Esophagus squamous epithelium (tissue), 4 donors: ENCODE results near the gene THEM4.
"Not testable (repeated sequence)": the region's sequence is repeated elsewhere in the genome, so short reads cannot be mapped to it uniquely, and the experiment has no call there.

Source experiments
- CTCF ChIP-seq, 6 experiments: fragments of 450-650 bp in 4 of 6; fragments of 200-600 bp in 2 of 6; sonication (generic) in 2 of 6; IDR thresholded peaks; one replicate each; pipeline ENCODE4 v1.5.1; 2016 to 2019; ENCODE audit warnings: antibody characterized with exemption in 6 of 6, mild to moderate bottlenecking in 4 of 6, moderate library complexity in 4 of 6
- POLR2A ChIP-seq, 4 donors: fragments of 450-650 bp; IDR thresholded peaks; one replicate each; pipeline ENCODE4 v1.6.1; 2017; ENCODE audit warnings: antibody characterized with exemption in 4 of 4, mild to moderate bottlenecking in 4 of 4, moderate library complexity in 3 of 4

- not testable (repeated sequence) for TF ChIP-seq CTCF, POLR2A (IDR thresholded peaks at IDR 0.05)
These were observed 53.8 kb downstream of the THEM4 start for GRCh38 chr1:151855516-151855915.
